Measurements from ENCODE around the gene MED8. TPM values are rescaled to one million over a fixed set of nuclear protein-coding genes. Genes with fewer than 3 reads are reported as not detected.

The MED8 gene
- total RNA-seq, 1 experiment from 2014 or later = 36.0 TPM

GRCh38 chr1:43418858-43419257, 29.3 kb upstream of the MED8 start:
- ChIA-PET RAD21 (ENCODE audit: low non-redundant PET in 1 of 2, low total read pairs in 2 of 2, uncharacterized antibody in 2 of 2, unreplicated experiment in 2 of 2) (no interaction called here), CTCF (no interaction called here), POLR2A (no interaction called here)
- Histone ChIP-seq H3K4me1 (ENCODE audit: control insufficient read depth in 1 of 2, insufficient read depth in 2 of 2, low read length in 2 of 2) (peaks cover 8 to 12% of the 10 kb centered on the region in 2 experiments), H3K4me3 (replicated peaks in 1 of 2; ENCODE audit: low read depth in 1 of 2, low read length in 2 of 2) (no peak overlapping the region), H3K4me2 (ENCODE audit: low read length) (no peak overlapping the region), H4K20me1 (ENCODE audit: insufficient read depth) (no peaks in the 10 kb centered on the region), H3K9me2 (ENCODE audit: insufficient read depth) (no peaks in the 10 kb centered on the region), H3K79me2 (ENCODE audit: insufficient read depth, low read length) (no peaks in the 10 kb centered on the region), H3K9me3 (ENCODE audit: control insufficient read depth in 1 of 2, insufficient read depth in 1 of 2, low read depth in 1 of 2, low read length in 2 of 2) (no peaks in the 10 kb centered on the region), H3K9ac (ENCODE audit: low read length) (no peak overlapping the region), H3K27ac (ENCODE audit: low read depth, low read length) (no peak overlapping the region), H3K36me3 (ENCODE audit: control insufficient read depth in 1 of 2, insufficient read depth in 2 of 2, low read length in 2 of 2) (peaks cover 12 to 13% of the 10 kb centered on the region in 2 experiments; a peak in 3 of 4 replicates), H2AFZ (ENCODE audit: low read depth, low read length, poor library complexity, severe bottlenecking) (no peak overlapping the region), H3K27me3 (ENCODE audit: insufficient read depth, low read length) (no peaks in the 10 kb centered on the region)
- intact Hi-C loops (cut with micrococcal nuclease) = loop anchor here (10.0 kb wide), 1 partner anchor 504 kb away; no protein-coding TSS in a partner anchor
- no peak for ATAC-seq
- no TSS peak for BruUV-seq (replicated peaks)
- TF ChIP-seq, protein P1, sequence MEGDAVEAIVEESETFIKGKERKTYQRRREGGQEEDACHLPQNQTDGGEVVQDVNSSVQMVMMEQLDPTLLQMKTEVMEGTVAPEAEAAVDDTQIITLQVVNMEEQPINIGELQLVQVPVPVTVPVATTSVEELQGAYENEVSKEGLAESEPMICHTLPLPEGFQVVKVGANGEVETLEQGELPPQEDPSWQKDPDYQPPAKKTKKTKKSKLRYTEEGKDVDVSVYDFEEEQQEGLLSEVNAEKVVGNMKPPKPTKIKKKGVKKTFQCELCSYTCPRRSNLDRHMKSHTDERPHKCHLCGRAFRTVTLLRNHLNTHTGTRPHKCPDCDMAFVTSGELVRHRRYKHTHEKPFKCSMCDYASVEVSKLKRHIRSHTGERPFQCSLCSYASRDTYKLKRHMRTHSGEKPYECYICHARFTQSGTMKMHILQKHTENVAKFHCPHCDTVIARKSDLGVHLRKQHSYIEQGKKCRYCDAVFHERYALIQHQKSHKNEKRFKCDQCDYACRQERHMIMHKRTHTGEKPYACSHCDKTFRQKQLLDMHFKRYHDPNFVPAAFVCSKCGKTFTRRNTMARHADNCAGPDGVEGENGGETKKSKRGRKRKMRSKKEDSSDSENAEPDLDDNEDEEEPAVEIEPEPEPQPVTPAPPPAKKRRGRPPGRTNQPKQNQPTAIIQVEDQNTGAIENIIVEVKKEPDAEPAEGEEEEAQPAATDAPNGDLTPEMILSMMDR (IDR thresholded peaks at IDR 0.05 in 2 of 3, conservative IDR thresholded peaks at IDR 0.05 in 1 of 3; ENCODE audit: borderline replicate concordance in 1 of 3, insufficient read depth in 1 of 3, low read depth in 2 of 3, low read length in 2 of 3) = no peak
- TF ChIP-seq SP1 (IDR thresholded peaks at IDR 0.05; ENCODE audit: low read depth) (no peak), TCF7L2 (IDR thresholded peaks at IDR 0.05; ENCODE audit: borderline replicate concordance, extremely low read depth, insufficient read depth, insufficient read length) (no peak), YY1 (IDR thresholded peaks at IDR 0.05; ENCODE audit: extremely low read depth, insufficient replicate concordance, low read depth, low read length) (no peak), ZNF274 (IDR thresholded peaks at IDR 0.05; ENCODE audit: low read depth, low read length) (no peak), MAX (IDR thresholded peaks at IDR 0.05) (no peak), SRF (IDR thresholded peaks at IDR 0.05; ENCODE audit: low read depth) (no peak), POLR2A (IDR thresholded peaks at IDR 0.05; ENCODE audit: borderline replicate concordance, extremely low read depth, insufficient read depth, insufficient read length) (no peak), EGR1 (IDR thresholded peaks at IDR 0.05; ENCODE audit: low read depth) (no peak), EZH2phosphoT487 (IDR thresholded peaks at IDR 0.05; ENCODE audit: borderline replicate concordance) (no peak)
- TF ChIP-seq, protein P2, sequence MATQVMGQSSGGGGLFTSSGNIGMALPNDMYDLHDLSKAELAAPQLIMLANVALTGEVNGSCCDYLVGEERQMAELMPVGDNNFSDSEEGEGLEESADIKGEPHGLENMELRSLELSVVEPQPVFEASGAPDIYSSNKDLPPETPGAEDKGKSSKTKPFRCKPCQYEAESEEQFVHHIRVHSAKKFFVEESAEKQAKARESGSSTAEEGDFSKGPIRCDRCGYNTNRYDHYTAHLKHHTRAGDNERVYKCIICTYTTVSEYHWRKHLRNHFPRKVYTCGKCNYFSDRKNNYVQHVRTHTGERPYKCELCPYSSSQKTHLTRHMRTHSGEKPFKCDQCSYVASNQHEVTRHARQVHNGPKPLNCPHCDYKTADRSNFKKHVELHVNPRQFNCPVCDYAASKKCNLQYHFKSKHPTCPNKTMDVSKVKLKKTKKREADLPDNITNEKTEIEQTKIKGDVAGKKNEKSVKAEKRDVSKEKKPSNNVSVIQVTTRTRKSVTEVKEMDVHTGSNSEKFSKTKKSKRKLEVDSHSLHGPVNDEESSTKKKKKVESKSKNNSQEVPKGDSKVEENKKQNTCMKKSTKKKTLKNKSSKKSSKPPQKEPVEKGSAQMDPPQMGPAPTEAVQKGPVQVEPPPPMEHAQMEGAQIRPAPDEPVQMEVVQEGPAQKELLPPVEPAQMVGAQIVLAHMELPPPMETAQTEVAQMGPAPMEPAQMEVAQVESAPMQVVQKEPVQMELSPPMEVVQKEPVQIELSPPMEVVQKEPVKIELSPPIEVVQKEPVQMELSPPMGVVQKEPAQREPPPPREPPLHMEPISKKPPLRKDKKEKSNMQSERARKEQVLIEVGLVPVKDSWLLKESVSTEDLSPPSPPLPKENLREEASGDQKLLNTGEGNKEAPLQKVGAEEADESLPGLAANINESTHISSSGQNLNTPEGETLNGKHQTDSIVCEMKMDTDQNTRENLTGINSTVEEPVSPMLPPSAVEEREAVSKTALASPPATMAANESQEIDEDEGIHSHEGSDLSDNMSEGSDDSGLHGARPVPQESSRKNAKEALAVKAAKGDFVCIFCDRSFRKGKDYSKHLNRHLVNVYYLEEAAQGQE (IDR thresholded peaks at IDR 0.05; ENCODE audit: low read depth) = no peak
- DNase-seq (ENCODE audit: low read depth, low spot score) = no peak

Measured in HCT116 (cell line).